Right renal cortex interstitium (tissue), 3 donors: ENCODE data around the gene RNASE9. TPM values are rescaled to one million over a fixed set of nuclear protein-coding genes. Genes with fewer than 3 reads are reported as not detected.
A peak's percentile ranks its signal among the peaks of the same experiment; 100 is the strongest.
"Not testable (repeated sequence)": the region's sequence is repeated elsewhere in the genome, so short reads cannot be mapped to it uniquely, and the experiment has no call there.

Source experiments
- DNase-seq, 3 donors: peaks; one replicate each; pipeline ENCODE4 v3.0.0-alpha.2; 2013; ENCODE audit warnings: low read depth in 3 of 3, low spot score in 2 of 3
- polyA plus RNA-seq, 3 donors: library from polyadenylated mRNA; unstranded; fragments of 120-200 nt; gene quantifications; one replicate each; pipeline ENCODE4 v1.2.1, GENCODE V29; 2013; ENCODE audit not compliant: insufficient read length in 3 of 3

Gene RNASE9
- not detected for polyA plus RNA-seq

- no peak for DNase-seq
Observed at GRCh38 chr14:20560961-20561360, at the start of gene RNASE9. Gene RNASE9, minus strand, starts transcription at chr14:20561047.

GRCh38 chr14:20610002-20610765, 49.3 kb upstream of the RNASE9 start:
- DNase-seq = no peak

- peak in 1 of 3 donors; percentile 93 for DNase-seq
Observed at GRCh38 chr14:20609215-20610001, 48.6 kb upstream of the RNASE9 start.

- DNase-seq = no peak
Observed at GRCh38 chr14:20608383-20609110, 47.7 kb upstream of the RNASE9 start.

- DNase-seq = no peak
Observed at GRCh38 chr14:20607617-20608016, 46.8 kb upstream of the RNASE9 start.

- no peak for DNase-seq
Observed at GRCh38 chr14:20606902-20607242, 46.0 kb upstream of the RNASE9 start.

- DNase-seq = no peak
Observed at GRCh38 chr14:20606190-20606901, 45.5 kb upstream of the RNASE9 start.

- no peak for DNase-seq
Observed at GRCh38 chr14:20603813-20604690, 43.2 kb upstream of the RNASE9 start.

- no peak for DNase-seq
Observed at GRCh38 chr14:20602583-20602982, 41.7 kb upstream of the RNASE9 start.

- no peak for DNase-seq
Observed at GRCh38 chr14:20601522-20601921, 40.7 kb upstream of the RNASE9 start.

GRCh38 chr14:20597108-20597507, 36.3 kb upstream of the RNASE9 start:
- DNase-seq = no peak

GRCh38 chr14:20595726-20596125, 34.9 kb upstream of the RNASE9 start:
- not testable (repeated sequence) for DNase-seq

- no peak for DNase-seq
Observed at GRCh38 chr14:20592574-20592973, 31.7 kb upstream of the RNASE9 start.

GRCh38 chr14:20591235-20591634, 30.4 kb upstream of the RNASE9 start, which contains the start of gene RNASE12:
Gene RNASE12, minus strand, starts transcription at chr14:20591376. Its CDS starts 653 bp downstream, at chr14:20590723.
- no peak for DNase-seq

GRCh38 chr14:20587489-20588154, 26.8 kb upstream of the RNASE9 start, which contains the start of gene RNASE11:
Gene RNASE11, minus strand, starts transcription at chr14:20588001.
- no peak for DNase-seq

GRCh38 chr14:20583908-20584307, 23.1 kb upstream of the RNASE9 start:
- DNase-seq = no peak

GRCh38 chr14:20583142-20583541, 22.3 kb upstream of the RNASE9 start:
- DNase-seq = no peak

- DNase-seq = no peak
Observed at GRCh38 chr14:20580242-20580641, 19.4 kb upstream of the RNASE9 start.
